ENCODE data around the gene ANKLE1. TPM values are rescaled to one million over a fixed set of nuclear protein-coding genes. Genes with fewer than 3 reads are reported as not detected.

The ANKLE1 gene
- total RNA-seq, 4 donors from 2014 or later: 0.44 to 2.1 (median 0.90) TPM

DNA sequence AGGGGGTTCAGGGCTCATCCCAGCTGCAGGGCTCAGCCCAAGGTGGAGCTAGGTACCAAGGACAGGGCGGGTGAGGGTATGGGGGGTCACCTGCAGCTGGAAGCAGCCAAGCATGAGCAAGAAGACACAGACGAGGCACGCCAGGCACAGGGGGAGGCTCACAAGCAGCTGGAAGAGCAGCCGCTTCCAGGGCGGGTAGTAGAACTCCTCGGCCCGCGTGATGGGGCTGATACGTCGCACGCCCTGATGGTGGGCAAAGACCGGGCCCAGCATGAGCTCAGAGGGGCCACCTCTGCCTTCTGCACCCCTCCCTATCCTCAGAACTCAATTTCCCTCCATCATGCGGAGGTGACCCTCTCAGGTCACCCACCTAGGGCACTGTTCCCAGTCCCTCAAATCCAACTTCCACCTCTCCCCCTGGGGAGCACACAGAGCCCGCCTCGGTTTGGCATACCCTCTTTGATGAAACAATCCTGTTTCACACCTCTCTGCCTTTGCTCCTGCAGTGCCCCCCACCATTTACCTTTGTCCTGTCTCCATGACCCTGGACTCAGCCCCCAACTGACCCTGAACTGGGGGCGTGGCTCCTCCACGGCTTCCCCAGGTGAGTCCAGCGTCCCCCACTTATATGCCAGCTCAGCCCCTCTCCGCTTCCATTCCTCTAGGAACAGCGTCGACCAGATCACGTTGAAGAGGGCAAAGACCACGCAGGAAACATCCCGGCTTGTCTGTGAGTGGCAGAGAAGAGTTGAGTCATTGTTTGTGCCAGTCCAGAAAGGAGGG is 48.8 kb downstream of the ANKLE1 start:
- Histone ChIP-seq H3K27me3 (no peaks in the 10 kb centered on the region), H3K36me3 (peaks cover 0 to 54% (median 0%) of the 10 kb centered on the region in 3 donors), H3K27ac (no peak overlapping the region), H3K4me3 (no peak overlapping the region), H3K9me3 (no peaks in the 10 kb centered on the region), H3K4me1 (peaks cover 0 to 67% (median 22%) of the 10 kb centered on the region in 4 donors)
- DNase-seq (ENCODE audit: low spot score in 2 of 2): no peak
- 91 to 93% methylated on average over 24 of the region's 24 CpGs for WGBS, 2 donors
- no peak for TF ChIP-seq EP300 (IDR thresholded peaks at IDR 0.05)
- TF ChIP-seq, protein P1, sequence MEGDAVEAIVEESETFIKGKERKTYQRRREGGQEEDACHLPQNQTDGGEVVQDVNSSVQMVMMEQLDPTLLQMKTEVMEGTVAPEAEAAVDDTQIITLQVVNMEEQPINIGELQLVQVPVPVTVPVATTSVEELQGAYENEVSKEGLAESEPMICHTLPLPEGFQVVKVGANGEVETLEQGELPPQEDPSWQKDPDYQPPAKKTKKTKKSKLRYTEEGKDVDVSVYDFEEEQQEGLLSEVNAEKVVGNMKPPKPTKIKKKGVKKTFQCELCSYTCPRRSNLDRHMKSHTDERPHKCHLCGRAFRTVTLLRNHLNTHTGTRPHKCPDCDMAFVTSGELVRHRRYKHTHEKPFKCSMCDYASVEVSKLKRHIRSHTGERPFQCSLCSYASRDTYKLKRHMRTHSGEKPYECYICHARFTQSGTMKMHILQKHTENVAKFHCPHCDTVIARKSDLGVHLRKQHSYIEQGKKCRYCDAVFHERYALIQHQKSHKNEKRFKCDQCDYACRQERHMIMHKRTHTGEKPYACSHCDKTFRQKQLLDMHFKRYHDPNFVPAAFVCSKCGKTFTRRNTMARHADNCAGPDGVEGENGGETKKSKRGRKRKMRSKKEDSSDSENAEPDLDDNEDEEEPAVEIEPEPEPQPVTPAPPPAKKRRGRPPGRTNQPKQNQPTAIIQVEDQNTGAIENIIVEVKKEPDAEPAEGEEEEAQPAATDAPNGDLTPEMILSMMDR (IDR thresholded peaks at IDR 0.05): no peak
- TF ChIP-seq POLR2A (IDR thresholded peaks at IDR 0.05): no peak

DNA sequence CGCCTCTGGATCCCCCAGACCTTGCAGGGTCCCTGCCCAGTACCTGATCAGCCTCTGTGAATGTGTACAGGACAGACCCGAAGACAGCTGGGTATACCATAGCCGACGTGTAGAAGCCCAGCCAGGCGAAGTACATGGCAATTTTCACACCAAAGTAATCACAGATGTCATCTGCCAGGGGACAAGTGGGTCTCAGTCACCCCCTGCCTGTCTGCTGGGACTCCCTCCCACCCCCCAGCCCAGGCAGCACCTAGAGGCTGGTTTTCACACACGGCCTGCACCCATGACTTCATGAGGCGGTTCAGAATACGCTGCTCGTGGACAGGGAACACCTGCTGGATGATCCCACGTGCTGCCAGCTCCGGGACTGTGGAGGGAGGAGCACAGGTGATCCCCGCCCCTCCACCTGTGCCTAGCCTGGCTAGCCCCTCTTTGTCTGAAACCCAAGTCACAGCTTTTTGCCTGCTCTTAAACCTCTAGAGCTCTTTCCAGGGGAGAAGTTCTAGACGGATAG is 49.4 kb downstream of the ANKLE1 start:
- H3K4me3 ChIP-seq: no peak overlapping the region
- 85 to 86% methylated on average over 13 of the region's 13 CpGs for WGBS, 2 donors
- H3K36me3 ChIP-seq: peaks cover 0 to 49% (median 0%) of the 10 kb centered on the region in 3 donors
- peaks cover 0 to 67% (median 22%) of the 10 kb centered on the region in 4 donors for H3K4me1 ChIP-seq
- no peak overlapping the region for H3K27ac ChIP-seq
- no peak for DNase-seq (ENCODE audit: low spot score in 2 of 2)
- TF ChIP-seq POLR2A (IDR thresholded peaks at IDR 0.05) (no peak), EP300 (IDR thresholded peaks at IDR 0.05) (no peak)
- TF ChIP-seq, protein P1 (IDR thresholded peaks at IDR 0.05): no peak
- H3K9me3 ChIP-seq: no peaks in the 10 kb centered on the region
- H3K27me3 ChIP-seq: no peaks in the 10 kb centered on the region

DNA sequence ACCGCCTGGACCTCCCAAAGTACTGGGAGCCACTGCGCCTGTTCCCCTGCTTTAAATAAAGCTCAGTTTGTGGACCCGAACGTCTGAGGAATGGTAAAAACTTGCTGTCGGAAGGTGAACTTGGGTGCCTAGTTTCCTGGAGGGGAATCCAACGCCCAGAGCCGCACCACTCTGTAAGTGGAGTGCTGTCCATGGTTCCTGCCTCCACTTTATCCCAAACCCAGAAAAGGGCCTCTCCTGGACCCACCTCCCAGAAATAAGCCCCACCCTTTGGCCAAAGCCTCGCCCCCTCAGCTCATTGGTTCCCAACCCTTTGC is 50.6 kb downstream of the ANKLE1 start:
- WGBS, 2 donors: 90% methylated on average over 8 of the region's 8 CpGs

DNA sequence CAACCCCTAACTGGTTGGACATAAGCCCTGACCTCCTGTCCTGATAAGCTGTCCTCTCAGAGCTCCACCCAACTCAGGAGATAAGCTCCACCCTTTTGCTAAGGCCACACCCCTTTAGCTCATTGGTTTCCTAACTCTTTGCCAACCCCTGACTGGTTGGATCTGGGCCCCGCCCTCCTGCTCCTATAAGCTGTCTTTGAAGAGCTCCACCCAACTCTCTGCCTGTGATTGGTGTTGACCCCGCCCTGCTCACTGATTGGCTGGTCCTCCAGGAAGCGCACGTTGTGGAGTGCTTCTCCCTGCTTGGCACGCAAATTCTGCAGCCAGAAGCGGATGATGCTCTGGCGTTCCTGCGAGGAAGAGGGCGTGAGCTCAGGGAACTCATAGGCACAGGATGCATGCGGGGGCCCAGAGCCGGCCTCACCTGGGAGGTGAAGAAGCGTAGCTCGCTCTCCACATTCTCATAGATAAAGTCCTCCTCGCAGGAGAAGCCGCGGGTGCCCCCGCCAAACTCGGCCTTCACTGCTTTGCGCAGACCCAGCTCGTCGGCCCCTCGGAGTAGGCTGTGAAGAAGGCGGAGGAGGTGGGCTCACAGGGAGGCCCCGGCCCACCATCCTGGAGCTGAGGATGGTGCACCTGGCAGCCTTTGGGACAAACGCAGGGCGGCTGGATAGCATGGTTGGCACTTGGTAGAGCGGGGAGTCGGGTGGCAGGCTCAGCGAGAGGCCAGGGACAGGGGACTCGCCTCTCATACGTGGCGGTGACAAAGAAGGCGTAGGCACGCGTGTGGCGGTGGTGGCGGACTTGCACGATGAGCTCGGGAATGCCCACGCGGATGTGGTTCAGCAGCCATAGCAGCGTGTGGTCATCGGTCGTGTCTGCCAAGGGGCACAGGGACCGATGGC is 51.2 kb downstream of the ANKLE1 start:
- Histone ChIP-seq H3K4me3 (no peak overlapping the region), H3K27me3 (no peaks in the 10 kb centered on the region), H3K27ac (no peak overlapping the region), H3K4me1 (peaks cover 0 to 56% (median 25%) of the 10 kb centered on the region in 4 donors), H3K9me3 (no peaks in the 10 kb centered on the region), H3K36me3 (peaks cover 0 to 33% (median 0%) of the 10 kb centered on the region in 3 donors)
- WGBS, 2 donors: 94 to 96% methylated on average over 41 to 45 of the region's 45 CpGs
- no peak for DNase-seq (ENCODE audit: low spot score in 2 of 2)
- TF ChIP-seq EP300 (IDR thresholded peaks at IDR 0.05) (no peak), POLR2A (IDR thresholded peaks at IDR 0.05) (no peak)
- TF ChIP-seq, protein P1 (IDR thresholded peaks at IDR 0.05): no peak

More for the DNA sequence above, 50.6 kb downstream of the ANKLE1 start:
- H3K4me3 ChIP-seq: no peak overlapping the region
- peaks cover 0 to 58% (median 22%) of the 10 kb centered on the region in 4 donors for H3K4me1 ChIP-seq
- H3K27me3 ChIP-seq: no peaks in the 10 kb centered on the region
- no peak overlapping the region for H3K27ac ChIP-seq
- peaks cover 0 to 39% (median 0%) of the 10 kb centered on the region in 3 donors for H3K36me3 ChIP-seq
- no peaks in the 10 kb centered on the region for H3K9me3 ChIP-seq
- no peak for DNase-seq (ENCODE audit: low spot score in 2 of 2)
- TF ChIP-seq, protein P1 (IDR thresholded peaks at IDR 0.05): no peak
- TF ChIP-seq EP300 (IDR thresholded peaks at IDR 0.05) (no peak), POLR2A (IDR thresholded peaks at IDR 0.05) (no peak)

Measured in tibial nerve (tissue), 4 donors.